BJ (cell line): ENCODE measurements around the gene PRG3. TPM values are rescaled to one million over a fixed set of nuclear protein-coding genes. Genes with fewer than 3 reads are reported as not detected.

Source experiments
- CTCF ChIA-PET: fragments of 350-600 bp; formaldehyde crosslinking; extraction: SDS; loops from one replicate; lab custom pipeline; 2021; ENCODE audit warnings: antibody characterized with exemption, inconsistent platforms; lab: Yijun Ruan, JAX
- POLR2A ChIA-PET: fragments of 300-600 bp; sonication (Branson Sonifier 250); formaldehyde crosslinking; extraction: SDS; loops from one replicate; lab custom pipeline; 2021; ENCODE audit warnings: antibody characterized with exemption; lab: Charles Lee
- DNase-seq: peaks from one replicate; pipeline ENCODE4 v3.0.0-alpha.2; 2011; ENCODE audit warnings: low read depth
- H3K27me3 ChIP-seq: 2 replicates; pipeline ENCODE4 v1.6.0; 2011; ENCODE audit warnings: low read length; ENCODE audit not compliant: control insufficient read depth, insufficient read depth
- H3K36me3 ChIP-seq: 2 replicates; pipeline ENCODE4 v1.5.1; 2011; ENCODE audit warnings: low read length; ENCODE audit not compliant: control insufficient read depth, insufficient read depth
- H3K4me3 ChIP-seq: 2 replicates; pipeline ENCODE4 v1.5.1; 2011; ENCODE audit warnings: low read depth, mild to moderate bottlenecking, control low read depth, low read length
- polyA plus RNA-seq: library from polyadenylated mRNA; depleted of rRNA; stranded (reverse); fragments of >200 nt; gene quantifications from 2 replicates; pipeline ENCODE4 v1.2.3, GENCODE V29; 2011; rRNA removed
- TF ChIP-seq, protein P1 (sequence below): IDR thresholded peaks from 2 replicates; pipeline ENCODE4 v1.5.1; 2011; ENCODE audit warnings: low read depth, mild to moderate bottlenecking, control low read depth, inconsistent platforms, low read length, moderate library complexity; ENCODE audit not compliant: insufficient read depth

PRG3 gene
- polyA plus RNA-seq, 1 experiment = not detected

DNA sequence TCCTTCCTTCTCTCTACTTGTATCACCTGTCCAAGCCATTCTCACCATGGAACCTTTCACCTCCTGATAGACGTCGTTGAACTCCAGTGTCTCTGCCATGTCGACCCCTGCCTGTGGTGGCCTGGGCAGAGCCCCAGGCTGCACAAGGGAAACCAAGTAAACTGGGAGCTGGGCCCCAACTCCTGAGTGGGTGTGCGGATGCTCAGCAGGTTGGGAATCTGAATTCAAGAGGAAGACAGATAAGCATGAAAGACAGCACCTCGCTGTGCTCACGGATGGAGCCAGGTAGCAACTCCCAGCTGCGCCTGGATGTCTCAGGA is 46.0 kb downstream of the PRG3 start:
- ChIA-PET CTCF (interaction anchor here (1.3 to 2.3 kb wide), 2 partner anchors 9 to 11 kb away, joined by 4 to 7 read pairs; no protein-coding TSS in a partner anchor), POLR2A (interaction anchor here (0.7 kb wide), 1 partner anchor 16 kb away, joined by 3 read pairs; no protein-coding TSS in a partner anchor)
- Histone ChIP-seq H3K36me3 (peaks cover 25% of the 10 kb centered on the region), H3K4me3 (peak overlapping the region; percentile 89), H3K27me3 (no peaks in the 10 kb centered on the region)
- TF ChIP-seq, protein P1, sequence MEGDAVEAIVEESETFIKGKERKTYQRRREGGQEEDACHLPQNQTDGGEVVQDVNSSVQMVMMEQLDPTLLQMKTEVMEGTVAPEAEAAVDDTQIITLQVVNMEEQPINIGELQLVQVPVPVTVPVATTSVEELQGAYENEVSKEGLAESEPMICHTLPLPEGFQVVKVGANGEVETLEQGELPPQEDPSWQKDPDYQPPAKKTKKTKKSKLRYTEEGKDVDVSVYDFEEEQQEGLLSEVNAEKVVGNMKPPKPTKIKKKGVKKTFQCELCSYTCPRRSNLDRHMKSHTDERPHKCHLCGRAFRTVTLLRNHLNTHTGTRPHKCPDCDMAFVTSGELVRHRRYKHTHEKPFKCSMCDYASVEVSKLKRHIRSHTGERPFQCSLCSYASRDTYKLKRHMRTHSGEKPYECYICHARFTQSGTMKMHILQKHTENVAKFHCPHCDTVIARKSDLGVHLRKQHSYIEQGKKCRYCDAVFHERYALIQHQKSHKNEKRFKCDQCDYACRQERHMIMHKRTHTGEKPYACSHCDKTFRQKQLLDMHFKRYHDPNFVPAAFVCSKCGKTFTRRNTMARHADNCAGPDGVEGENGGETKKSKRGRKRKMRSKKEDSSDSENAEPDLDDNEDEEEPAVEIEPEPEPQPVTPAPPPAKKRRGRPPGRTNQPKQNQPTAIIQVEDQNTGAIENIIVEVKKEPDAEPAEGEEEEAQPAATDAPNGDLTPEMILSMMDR = no peak
- no peak for DNase-seq

DNA sequence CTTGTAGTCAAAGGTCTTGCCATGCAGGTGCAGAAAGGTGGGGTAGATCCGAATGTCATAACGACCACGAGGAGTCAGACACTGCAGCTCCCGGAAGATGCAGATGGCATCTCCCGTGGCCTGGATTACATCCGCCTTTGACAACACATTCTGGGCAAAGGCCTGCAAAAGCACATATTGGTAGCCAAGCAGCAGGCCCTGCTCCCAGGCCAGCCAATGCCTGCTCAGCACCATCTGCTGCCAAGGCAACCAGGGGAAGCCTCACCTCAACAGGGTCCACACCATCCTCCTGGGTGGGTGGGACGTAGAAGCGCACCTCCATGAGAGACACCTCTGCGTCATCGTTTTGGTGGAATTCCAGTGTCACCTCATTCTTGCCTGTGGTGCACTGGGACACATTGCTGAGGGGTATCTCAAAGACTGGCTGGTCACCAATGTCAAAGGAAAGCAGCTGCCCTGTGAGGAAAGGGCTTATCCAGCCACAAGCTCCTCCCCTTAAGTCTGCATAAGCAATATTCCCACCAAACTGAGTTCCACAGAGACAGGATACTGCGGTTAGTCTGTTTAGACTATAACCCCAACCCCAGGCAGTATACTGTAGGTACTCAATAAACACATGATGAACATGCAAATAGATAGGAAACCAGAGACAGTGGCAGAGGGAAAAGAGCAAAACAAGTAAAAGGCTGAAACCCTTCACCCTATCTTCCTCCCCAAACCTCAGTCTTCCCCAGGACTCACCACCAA is 48.1 kb downstream of the PRG3 start:
- CTCF ChIA-PET = interaction anchor here (2.3 kb wide), 1 partner anchor 13 kb away, joined by 7 read pairs; no protein-coding TSS in a partner anchor

DNA sequence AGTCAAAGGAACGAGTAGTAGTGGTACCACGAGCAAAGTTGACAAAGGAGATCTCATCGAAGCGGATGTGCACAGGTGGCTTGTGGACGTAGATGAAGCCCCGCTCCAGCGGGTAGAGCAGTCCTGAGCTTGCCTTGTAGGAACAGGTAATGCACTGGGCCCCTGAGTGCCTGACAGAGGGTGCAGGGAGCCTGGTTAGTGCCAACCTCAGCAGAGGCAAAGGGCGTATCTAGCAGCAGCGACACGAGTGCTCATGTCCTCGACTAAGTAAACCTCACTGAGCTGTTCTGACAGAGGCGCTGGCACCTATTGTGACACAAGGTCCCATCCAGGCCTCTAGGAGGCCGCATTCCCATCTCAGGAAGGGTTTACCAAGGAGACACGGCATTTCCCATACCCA is 49.2 kb downstream of the PRG3 start:
- no peak overlapping the region for H3K4me3 ChIP-seq
- H3K27me3 ChIP-seq = no peaks in the 10 kb centered on the region
- ChIA-PET CTCF (no interaction called here), POLR2A (no interaction called here)
- H3K36me3 ChIP-seq = peaks cover 44% of the 10 kb centered on the region
- DNase-seq = no peak
- TF ChIP-seq, protein P1 = no peak

More for the DNA sequence above, 48.1 kb downstream of the PRG3 start:
- TF ChIP-seq, protein P1 = no peak
- POLR2A ChIA-PET = no interaction called here
- peaks cover 34% of the 10 kb centered on the region for H3K36me3 ChIP-seq
- DNase-seq = no peak
- no peak overlapping the region for H3K4me3 ChIP-seq
- no peaks in the 10 kb centered on the region for H3K27me3 ChIP-seq

GRCh38 chr11:57330029-57330428 is 50.9 kb downstream of the PRG3 start:
- ChIA-PET POLR2A (no interaction called here), CTCF (interaction anchor here (1.3 kb wide), 1 partner anchor 81 kb away, joined by 3 read pairs; no protein-coding TSS in a partner anchor)
- H3K27me3 ChIP-seq = no peaks in the 10 kb centered on the region
- no peak for DNase-seq
- H3K36me3 ChIP-seq = peaks cover 47% of the 10 kb centered on the region
- H3K4me3 ChIP-seq = no peak overlapping the region
- TF ChIP-seq, protein P1 = no peak

DNA sequence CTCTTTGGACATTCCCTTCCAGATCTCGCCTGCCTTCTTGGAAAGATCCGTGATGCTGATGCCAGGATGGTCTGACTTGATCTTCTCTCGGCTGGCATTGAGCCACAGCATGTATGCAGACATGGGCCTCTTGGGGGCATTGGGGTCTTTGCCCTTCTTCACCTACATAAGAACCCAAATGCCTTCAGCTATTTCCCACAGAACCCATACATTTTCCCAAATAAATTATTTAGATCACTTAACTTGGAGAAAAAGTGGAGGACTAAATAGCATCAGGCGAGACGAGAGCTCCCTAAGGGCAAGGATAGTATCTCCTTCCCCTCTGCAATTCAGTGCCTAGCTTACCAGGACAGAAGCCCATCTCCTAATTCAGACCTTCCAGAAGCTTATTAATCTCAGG is 53.2 kb downstream of the PRG3 start:
- no peak overlapping the region for H3K4me3 ChIP-seq
- ChIA-PET CTCF (no interaction called here), POLR2A (no interaction called here)
- TF ChIP-seq, protein P1 = no peak
- no peaks in the 10 kb centered on the region for H3K27me3 ChIP-seq
- DNase-seq = no peak
- H3K36me3 ChIP-seq = peaks cover 46% of the 10 kb centered on the region

Other genes starting within 250 kb of the PRG3 start
- gene LRRC55, start 199.2 kb downstream of the PRG3 start, polyA plus RNA-seq = not detected in 2 replicates
- not detected in 2 replicates for gene APLNR, start 143.9 kb downstream of the PRG3 start, polyA plus RNA-seq
- gene TNKS1BP1, start 56.2 kb downstream of the PRG3 start, polyA plus RNA-seq = 51.1 and 73.7 TPM in 2 replicates
- 100 and 102 TPM in 2 replicates for gene SSRP1, start 45.3 kb downstream of the PRG3 start, polyA plus RNA-seq
- gene P2RX3, start 42.8 kb downstream of the PRG3 start, polyA plus RNA-seq = not detected in 2 replicates
- gene PRG2, start 9.5 kb upstream of the PRG3 start, polyA plus RNA-seq = not detected in 2 replicates
- 16.7 and 26.7 TPM in 2 replicates for gene SLC43A3, start 46.0 kb upstream of the PRG3 start, polyA plus RNA-seq
- 0.10 and 0.43 TPM in 2 replicates for gene RTN4RL2, start 79.4 kb upstream of the PRG3 start, polyA plus RNA-seq
- gene SLC43A1, start 134.6 kb upstream of the PRG3 start, polyA plus RNA-seq = 11.8 and 23.4 TPM in 2 replicates
- 90.5 and 91.7 TPM in 2 replicates for gene TIMM10, start 149.6 kb upstream of the PRG3 start, polyA plus RNA-seq
- not detected in 2 replicates for gene SMTNL1, start 156.4 kb upstream of the PRG3 start, polyA plus RNA-seq
- 57.3 and 67.0 TPM in 2 replicates for gene UBE2L6, start 186.5 kb upstream of the PRG3 start, polyA plus RNA-seq
- 92.4 and 119 TPM in 2 replicates for gene SERPING1, start 216.5 kb upstream of the PRG3 start, polyA plus RNA-seq